Kidney capillary endothelial cell (primary cell): ENCODE measurements around the gene FADS6.

ENCODE experiments used
- DNase-seq: peaks from one replicate; pipeline ENCODE4 v3.0.0-alpha.2; 2018; ENCODE audit warnings: low spot score

Gene FADS6

DNA sequence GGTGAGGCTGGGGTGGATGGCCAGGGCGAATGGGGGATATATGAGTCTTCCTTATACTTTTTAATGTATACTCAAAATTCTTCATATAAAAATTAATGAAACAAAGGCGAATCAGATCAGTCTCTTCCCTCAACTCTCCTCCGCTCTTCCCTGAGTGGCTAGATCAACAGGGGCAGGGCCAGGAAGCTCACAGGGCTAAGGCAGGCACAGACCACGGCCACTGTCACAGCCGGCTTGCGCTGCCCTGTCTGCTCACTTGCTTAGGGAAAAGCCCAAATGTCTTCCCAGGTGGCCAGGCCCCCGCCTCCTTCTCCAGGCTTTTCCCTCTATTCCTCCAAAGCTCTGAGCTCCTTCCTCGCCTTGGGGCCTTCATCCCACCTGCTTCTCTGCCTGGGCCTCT is 39.8 kb downstream of the FADS6 start:
- DNase-seq: no peak

GRCh38 chr17:74853048-74853397 is 40.4 kb downstream of the FADS6 start:
- DNase-seq: no peak

- DNase-seq: no peak
These were observed 41.0 kb downstream of the FADS6 start for GRCh38 chr17:74852237-74853047.

DNA sequence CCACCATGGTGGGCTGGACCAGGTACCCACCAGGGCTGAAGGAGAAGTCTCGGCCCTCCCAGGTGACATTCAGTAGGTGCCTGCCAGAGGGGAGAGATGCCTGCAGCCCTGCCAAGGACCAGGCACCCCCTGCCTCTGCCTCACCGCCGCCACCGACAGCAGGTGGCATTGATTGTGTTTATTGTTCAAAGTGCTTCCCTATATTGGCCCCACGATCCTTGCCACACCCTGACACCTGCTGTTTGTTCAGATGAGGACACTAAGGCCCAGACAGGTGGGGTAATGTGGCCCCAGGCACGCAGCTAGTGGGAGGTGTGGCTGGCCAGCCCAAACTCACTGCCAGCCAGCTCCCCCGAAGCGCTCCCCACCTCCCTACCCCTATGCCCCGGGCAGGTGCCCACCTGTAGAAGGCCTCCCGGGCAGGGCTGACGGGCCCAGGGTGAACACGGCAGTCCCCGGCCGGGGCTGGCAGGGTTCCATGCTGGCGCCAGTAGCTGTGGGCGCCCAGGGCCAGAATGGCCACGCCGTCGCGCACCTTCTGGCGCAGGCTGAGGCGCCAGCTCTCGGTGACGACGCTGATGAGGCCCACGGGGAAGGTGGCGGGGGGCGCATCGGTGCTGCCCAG is 41.7 kb downstream of the FADS6 start:
- no peak for DNase-seq

- DNase-seq: no peak
These were observed 42.5 kb downstream of the FADS6 start for GRCh38 chr17:74850914-74851313.

DNA sequence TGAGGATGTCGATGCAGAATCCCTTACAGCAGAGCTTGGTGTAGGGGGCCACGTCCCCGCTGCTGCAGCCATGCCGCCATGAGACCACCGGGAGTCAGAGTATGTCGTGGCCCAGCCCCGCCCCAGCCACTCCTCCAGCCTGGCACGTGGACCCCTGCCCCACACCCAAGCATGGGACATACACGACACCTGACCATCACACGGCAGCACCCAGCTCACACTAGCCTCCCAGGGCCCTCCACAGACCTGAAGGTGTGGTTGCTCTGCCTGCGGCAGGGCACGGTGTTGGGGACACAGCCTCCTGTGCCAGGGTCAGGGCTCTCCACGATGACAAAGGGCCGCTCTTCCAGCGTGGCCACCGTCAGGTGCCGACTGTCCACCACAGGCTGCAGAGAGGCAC is 43.1 kb downstream of the FADS6 start:
- no peak for DNase-seq

GRCh38 chr17:74848656-74849399 is 44.6 kb downstream of the FADS6 start:
- no peak for DNase-seq

- no peak for DNase-seq
These were observed 46.8 kb downstream of the FADS6 start for GRCh38 chr17:74846621-74847020.

- no peak for DNase-seq
These were observed 50.1 kb downstream of the FADS6 start for GRCh38 chr17:74843352-74843627.

- DNase-seq: peak; percentile 48
These were observed 50.7 kb downstream of the FADS6 start for GRCh38 chr17:74842599-74843351.

DNA sequence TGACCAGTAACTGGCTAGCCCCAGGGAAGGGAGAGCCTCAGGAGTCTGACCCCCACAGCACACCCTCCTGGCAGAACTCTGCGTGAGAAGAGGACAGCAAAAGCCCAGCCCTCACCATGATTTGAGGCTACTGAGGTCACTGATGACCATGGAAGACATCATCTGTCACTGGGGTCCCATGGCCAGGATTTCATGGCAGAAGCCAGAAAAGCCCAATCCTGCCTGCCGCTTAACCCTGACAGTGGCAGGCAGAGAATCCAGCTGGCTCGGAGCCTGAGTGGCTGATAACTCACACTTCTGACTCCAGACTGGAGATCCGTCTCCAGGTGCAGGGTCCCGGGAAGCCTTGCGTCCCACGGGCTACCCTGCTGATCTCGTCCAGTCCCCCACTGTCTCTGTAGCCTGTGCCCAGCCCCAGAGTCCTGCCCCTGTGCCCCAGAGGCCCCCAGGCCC is 51.3 kb downstream of the FADS6 start:
- no peak for DNase-seq

DNA sequence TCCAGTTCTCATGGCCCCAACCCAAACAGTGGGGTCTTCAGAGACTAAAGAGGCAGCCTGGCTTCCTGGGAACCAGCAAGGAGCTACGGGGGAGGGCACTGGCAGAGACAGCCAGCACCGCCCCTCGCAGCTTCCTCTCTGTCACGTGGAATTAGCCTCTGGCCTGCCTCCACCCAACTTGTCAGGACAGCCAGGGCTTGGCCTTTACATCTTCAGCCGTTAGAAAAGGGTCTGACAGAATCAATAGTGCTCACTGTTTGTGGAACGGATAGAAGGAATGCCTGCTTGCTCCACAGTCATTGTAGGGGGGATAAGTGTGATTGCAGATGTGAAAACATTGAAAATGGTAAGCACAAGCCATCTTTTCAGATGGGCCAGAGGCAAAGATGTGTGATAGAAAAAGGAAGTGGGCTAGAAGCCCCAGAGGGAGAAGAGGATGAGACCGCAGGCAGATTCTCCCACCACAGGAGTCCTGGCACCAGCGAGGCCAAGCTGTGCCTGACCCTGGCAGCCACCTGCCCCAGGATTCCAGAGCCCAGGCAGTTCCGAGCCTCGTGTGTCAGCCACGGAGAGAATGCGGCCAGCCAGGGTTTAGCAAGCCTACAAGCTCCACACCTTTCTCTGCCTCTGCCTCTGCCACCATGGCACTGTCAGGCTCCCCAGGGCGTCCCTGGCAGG is 52.3 kb downstream of the FADS6 start:
- no peak for DNase-seq

GRCh38 chr17:74839990-74840852 is 53.2 kb downstream of the FADS6 start:
- DNase-seq: no peak

DNA sequence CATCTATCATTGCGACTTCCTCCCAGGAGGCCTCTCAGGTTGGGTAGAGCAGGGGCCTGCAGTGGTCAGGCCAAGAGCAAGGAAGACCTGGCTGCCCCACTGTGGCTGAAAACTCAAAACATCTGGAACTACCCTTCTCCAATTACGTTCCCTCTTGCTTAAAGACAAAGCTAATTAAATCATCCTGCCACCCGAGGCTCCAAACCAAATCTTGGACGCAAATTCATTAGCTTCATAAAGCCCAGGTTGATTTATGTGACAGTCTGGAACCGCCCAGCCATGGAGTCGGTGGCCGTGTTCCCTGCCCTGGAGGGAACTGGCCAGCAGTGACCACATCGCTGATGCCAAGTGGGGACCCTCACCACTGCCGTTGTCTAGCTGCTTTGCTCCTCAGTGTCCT is 55.2 kb downstream of the FADS6 start:
- no peak for DNase-seq

- DNase-seq: no peak
These were observed 56.6 kb downstream of the FADS6 start for GRCh38 chr17:74836691-74837467.

DNA sequence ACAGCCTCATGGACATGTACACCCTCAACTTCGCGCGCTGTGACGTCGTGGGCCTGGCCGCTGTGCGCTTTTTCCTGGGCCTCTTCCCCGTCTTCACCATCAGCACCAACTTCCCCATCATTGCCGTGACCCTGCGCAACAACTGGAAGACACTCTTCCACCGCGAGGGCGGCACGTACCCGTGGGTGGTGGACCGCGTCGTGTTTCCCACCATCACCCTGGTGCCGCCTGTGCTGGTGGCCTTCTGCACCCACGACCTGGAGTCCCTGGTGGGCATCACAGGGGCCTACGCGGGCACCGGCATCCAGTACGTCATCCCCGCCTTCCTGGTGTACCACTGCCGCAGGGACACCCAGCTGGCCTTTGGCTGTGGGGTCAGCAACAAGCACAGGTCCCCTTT is 57.2 kb downstream of the FADS6 start:
- DNase-seq: no peak

- DNase-seq: no peak
These were observed 59.7 kb downstream of the FADS6 start for GRCh38 chr17:74833501-74834377.

DNA sequence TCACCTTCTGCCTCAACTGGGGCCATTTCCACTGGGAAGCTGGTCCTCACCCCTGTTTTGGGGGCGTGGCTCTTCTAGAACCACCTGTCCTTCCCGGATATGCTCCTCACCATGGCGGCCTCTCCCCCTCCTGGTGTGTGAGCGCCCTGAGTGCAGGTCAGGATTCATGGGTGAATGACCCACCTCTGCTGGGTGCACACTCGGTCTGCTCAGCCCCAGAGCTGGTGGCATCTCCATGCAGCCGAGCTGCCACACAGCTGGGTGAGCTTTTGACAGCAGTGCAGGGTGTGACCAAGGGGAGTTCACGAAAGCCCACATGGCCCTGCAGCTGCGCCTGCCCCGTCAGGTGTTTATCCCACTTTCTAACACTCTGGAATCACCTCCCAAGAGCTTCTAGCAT is 61.0 kb downstream of the FADS6 start:
- DNase-seq: no peak

DNA sequence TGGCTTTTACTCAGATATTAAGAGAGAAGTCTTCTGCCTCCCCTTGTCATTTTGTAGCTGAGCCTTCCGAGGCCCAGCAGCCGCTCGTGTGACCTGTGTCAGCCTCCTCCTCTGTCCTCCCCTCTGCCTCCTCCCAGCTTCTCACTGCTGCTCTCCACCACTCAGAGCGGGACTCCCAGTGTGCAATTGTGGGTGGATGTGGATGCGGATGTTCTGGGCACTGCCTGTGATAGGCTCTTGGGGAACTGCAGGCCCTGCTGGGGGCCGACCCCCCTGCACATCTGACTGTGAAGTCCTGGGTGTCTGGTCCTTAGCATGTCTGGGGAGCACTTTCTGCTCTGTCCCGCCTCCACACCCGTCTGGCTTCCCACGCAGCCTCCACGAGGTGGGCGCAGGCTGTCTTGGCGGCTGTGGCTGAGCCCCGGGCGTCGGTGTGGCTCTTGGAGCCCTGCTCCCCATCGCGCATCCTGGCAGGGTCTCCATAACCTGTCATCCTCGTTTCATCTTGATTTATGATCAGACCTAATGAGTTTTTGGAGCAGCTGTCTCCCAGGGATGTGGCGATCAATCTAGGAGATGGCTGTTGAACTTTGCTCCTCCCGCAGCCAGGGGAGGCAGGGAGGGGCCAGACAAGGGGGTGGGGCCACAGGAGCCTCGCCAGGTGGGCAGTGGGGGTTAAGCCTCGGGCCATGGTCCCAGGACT is 61.8 kb downstream of the FADS6 start:
- no peak for DNase-seq
